AG09309 (cell line): ENCODE measurements around the gene MOGAT1.

ENCODE experiments used
- DNase-seq: peaks from one replicate; pipeline ENCODE4 v3.0.0-alpha.2; 2010; ENCODE audit warnings: low read depth
- H3K4me3 ChIP-seq: 2 replicates; pipeline ENCODE4 v1.5.1; 2011; ENCODE audit warnings: mild to moderate bottlenecking, low read depth, low read length, moderate library complexity; ENCODE audit not compliant: control insufficient read depth
- TF ChIP-seq, protein P1 (sequence below): IDR thresholded peaks from 2 replicates; pipeline ENCODE4 v1.5.1; 2011; ENCODE audit warnings: mild to moderate bottlenecking, low read depth, low read length, inconsistent platforms; ENCODE audit not compliant: insufficient read depth, control insufficient read depth; ENCODE audit errors: missing control alignments

Gene MOGAT1

DNA sequence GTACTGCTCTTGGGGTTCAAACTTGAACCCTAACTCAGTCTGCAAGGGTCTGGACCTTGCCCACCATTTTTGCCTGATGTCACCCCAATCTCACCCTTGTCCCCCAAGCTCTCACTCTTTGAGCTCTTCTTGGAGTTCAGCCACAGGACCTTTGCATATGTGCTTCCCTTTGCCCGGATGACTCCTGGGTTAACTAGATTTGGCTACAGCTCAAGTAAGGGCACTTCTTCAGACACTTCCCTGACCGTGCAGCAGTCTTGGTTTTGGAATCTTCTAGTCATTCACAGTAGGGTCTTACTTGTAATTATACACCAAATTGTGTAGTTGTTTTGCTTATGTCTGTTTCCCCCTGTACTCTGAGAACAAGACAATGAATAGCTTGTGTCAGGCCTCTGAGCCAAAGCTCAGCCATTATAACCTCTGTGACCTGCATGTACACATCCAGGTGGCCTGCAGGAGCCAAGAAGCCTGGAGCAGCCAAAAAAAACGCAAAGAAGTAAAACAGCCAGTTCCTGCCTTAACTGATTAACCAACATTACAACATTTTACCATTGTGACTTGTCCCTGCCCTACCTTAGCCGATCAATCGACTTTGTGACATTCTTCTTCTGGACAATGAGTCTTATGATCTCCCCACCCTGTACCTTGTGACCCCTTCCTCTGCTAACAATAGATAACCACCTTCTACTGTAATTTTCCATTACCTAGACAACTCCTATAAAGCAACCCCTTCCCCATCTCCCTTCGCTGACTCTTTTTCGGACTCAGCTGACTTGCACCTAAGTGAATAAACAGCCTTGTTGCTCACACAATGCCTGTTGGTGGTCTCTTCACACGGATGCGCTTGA is 1.0 kb upstream of the MOGAT1 start:
- TF ChIP-seq, protein P1, sequence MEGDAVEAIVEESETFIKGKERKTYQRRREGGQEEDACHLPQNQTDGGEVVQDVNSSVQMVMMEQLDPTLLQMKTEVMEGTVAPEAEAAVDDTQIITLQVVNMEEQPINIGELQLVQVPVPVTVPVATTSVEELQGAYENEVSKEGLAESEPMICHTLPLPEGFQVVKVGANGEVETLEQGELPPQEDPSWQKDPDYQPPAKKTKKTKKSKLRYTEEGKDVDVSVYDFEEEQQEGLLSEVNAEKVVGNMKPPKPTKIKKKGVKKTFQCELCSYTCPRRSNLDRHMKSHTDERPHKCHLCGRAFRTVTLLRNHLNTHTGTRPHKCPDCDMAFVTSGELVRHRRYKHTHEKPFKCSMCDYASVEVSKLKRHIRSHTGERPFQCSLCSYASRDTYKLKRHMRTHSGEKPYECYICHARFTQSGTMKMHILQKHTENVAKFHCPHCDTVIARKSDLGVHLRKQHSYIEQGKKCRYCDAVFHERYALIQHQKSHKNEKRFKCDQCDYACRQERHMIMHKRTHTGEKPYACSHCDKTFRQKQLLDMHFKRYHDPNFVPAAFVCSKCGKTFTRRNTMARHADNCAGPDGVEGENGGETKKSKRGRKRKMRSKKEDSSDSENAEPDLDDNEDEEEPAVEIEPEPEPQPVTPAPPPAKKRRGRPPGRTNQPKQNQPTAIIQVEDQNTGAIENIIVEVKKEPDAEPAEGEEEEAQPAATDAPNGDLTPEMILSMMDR, result no peak
- no peak for DNase-seq
- H3K4me3 ChIP-seq, result no peak overlapping the region

DNA sequence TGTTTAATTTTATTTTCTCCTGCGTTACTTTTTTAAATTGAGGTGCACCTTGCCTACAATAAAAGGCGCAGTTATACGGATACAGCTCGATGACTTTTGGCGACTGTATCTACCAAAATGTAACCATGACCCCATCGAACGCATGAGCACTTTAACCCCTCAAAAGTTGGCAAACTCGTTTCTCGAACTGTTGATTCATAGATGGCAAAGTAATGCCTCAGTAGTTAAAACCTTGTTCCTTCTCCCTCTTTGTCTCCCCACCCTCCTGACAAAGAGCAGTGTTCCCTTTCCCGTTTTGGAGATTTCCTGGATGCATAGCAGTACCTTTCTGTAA is 577 bp downstream of the MOGAT1 start:
- no peak overlapping the region; the same call in none of the 2 replicates for H3K4me3 ChIP-seq
- no peak for DNase-seq
- TF ChIP-seq, protein P1, result no peak

DNA sequence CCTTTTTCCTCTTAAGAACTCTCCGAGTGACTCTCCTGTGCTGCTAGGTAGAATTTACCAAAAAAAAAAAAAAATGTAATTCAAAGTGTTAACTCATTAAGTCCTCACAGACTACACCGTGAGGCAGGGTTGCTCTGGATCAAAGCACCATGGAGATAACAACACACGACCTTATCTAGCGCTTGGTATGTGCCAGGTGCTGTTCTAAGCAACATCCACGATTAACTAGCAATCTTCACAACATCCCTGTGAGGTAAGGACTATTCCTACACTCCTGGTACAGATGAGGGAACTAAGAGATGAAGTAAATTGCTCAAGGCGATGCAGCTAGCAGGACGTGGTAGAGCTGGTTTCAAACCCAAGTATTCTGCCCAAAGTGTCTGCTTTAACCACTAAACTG is 1.8 kb downstream of the MOGAT1 start:
- no peak for DNase-seq
- TF ChIP-seq, protein P1, result no peak
- H3K4me3 ChIP-seq, result no peak overlapping the region

DNA sequence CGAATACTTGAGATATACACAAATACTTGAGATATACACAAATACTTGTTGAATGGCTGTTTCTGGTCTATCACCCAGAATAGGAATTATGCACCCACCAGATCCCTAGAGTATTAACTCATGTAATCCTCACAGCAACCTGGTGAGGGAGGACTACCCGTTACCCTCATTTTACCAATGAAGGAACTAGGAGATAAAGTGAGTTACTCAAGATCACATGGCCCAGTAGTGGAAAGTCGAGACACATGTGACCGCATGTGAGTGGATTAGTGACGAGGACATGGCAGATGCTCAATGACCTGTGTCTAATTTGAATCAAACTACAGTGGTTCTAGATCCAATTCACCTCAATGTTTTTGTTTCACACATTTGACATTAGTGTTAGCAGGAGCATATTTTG is 2.4 kb downstream of the MOGAT1 start:
- TF ChIP-seq, protein P1, result no peak
- DNase-seq, result no peak
- no peak overlapping the region for H3K4me3 ChIP-seq

DNA sequence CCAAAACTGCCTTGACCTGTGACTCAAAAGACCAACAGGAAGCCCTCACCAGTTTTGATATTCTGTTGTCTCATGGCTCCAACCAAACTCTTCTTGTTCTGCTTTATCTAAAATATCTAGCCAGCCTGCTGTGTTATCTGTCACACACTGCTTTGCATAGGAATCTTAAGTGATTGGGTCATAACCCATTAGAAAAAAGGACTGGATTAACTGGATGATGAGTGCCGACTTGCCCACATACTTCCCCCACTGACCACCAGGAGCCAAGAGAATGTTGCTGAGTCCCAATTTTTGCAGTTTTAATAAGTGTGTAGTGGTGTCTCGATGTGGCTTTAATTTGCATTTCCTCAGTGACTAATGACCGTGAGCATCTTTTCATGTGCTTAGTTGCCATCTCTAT is 6.5 kb downstream of the MOGAT1 start:
- TF ChIP-seq, protein P1, result no peak
- DNase-seq, result no peak
- H3K4me3 ChIP-seq, result no peak overlapping the region

DNA sequence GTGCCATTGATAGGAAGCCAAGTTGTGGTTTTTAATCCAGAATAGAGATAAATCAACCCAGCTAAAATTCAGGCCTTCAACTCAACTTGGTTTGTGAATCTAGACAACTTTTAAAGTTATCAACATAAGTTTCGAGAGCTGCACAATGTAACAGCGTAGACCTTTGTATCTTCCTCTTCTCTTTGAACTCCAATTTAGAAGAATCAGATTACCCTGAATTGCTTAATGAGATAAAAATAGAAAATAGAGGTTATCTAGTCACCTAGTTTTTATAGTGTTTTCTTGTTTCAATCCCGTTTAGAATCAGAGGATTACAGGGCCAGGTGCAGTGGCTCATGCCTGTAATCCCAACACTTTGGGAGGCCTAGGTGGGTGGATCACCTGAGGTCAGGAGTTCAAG is 12.3 kb downstream of the MOGAT1 start:
- DNase-seq, result no peak
- TF ChIP-seq, protein P1, result no peak
- H3K4me3 ChIP-seq, result no peak overlapping the region
